Keratinocyte (primary cell): Measurements from ENCODE around the gene NOTCH1. TPM values are rescaled to one million over a fixed set of nuclear protein-coding genes. Genes with fewer than 3 reads are reported as not detected.

ENCODE experiments used
- DNase-seq: peaks from one replicate; pipeline ENCODE4 v3.0.0-alpha.2; 2011; ENCODE audit warnings: low read depth, missing footprints, low spot score
- FAIRE-seq: peaks from 2 replicates; lab custom pipeline; 2011; peaks lifted over from hg19 to GRCh38; lab: Jason Lieb, UNC
- H2AFZ ChIP-seq: 2 replicates; pipeline ENCODE4 v1.6.0; 2012; ENCODE audit warnings: low read length, control low read depth, inconsistent platforms; ENCODE audit not compliant: control insufficient read depth
- H3K27ac ChIP-seq: 2 replicates; pipeline ENCODE4 v1.5.1; 2011; ENCODE audit warnings: low read length; ENCODE audit not compliant: control insufficient read depth, insufficient read depth
- H3K27me3 ChIP-seq: 3 replicates; pipeline ENCODE4 v1.6.0; 2011; ENCODE audit warnings: low read length; ENCODE audit not compliant: control insufficient read depth, insufficient read depth; ENCODE audit errors: extremely low read depth
- H3K36me3 ChIP-seq, 2 experiments: 2 replicates in 1 of 2; 3 replicates in 1 of 2; pipeline ENCODE4 v1.5.1; 2011; ENCODE audit warnings: low read length in 2 of 2, mild to moderate bottlenecking in 1 of 2; ENCODE audit not compliant: control insufficient read depth in 2 of 2, insufficient read depth in 2 of 2; ENCODE audit errors: extremely low read depth in 1 of 2
- H3K4me1 ChIP-seq: 3 replicates; pipeline ENCODE4 v1.5.1; 2011; ENCODE audit warnings: low read length; ENCODE audit not compliant: control insufficient read depth, insufficient read depth; ENCODE audit errors: extremely low read depth
- H3K4me2 ChIP-seq: 3 replicates; pipeline ENCODE4 v1.6.0; 2011; ENCODE audit warnings: low read depth, low read length; ENCODE audit not compliant: control insufficient read depth, insufficient read depth; ENCODE audit errors: extremely low read depth
- H3K4me3 ChIP-seq, 3 experiments: fragments of 200-600 bp in 1 of 3; sonication (generic) in 1 of 3; 2 replicates in 2 of 3; 3 replicates in 1 of 3; pipeline ENCODE4 v1.5.1; 2011 to 2016; ENCODE audit warnings: low read length in 3 of 3, mild to moderate bottlenecking in 3 of 3, control low read depth in 2 of 3, inconsistent platforms in 1 of 3, low read depth in 1 of 3, mixed read lengths in 1 of 3, mixed run types in 1 of 3, moderate library complexity in 1 of 3; ENCODE audit not compliant: control insufficient read depth in 2 of 3, insufficient read depth in 2 of 3; ENCODE audit errors: extremely low read depth in 1 of 3
- H3K79me2 ChIP-seq: 2 replicates; pipeline ENCODE4 v1.6.0; 2012; ENCODE audit warnings: low read length; ENCODE audit not compliant: control insufficient read depth, insufficient read depth
- H3K9ac ChIP-seq: 3 replicates; pipeline ENCODE4 v1.6.0; 2011; ENCODE audit warnings: low read length; ENCODE audit not compliant: control insufficient read depth, insufficient read depth; ENCODE audit errors: extremely low read depth
- H3K9me1 ChIP-seq: 3 replicates; pipeline ENCODE4 v1.6.0; 2011; ENCODE audit warnings: low read length; ENCODE audit not compliant: control insufficient read depth, insufficient read depth; ENCODE audit errors: extremely low read depth
- H3K9me3 ChIP-seq: 2 replicates; pipeline ENCODE4 v1.5.1; 2012; ENCODE audit warnings: low read depth, low read length; ENCODE audit not compliant: control insufficient read depth
- H4K20me1 ChIP-seq: 3 replicates; pipeline ENCODE4 v1.6.0; 2011; ENCODE audit warnings: low read length; ENCODE audit not compliant: control insufficient read depth, insufficient read depth; ENCODE audit errors: extremely low read depth
- CTCF ChIP-seq, 3 experiments: IDR thresholded peaks in 1 of 3; conservative IDR thresholded peaks in 1 of 3; optimal IDR thresholded peaks in 1 of 3; 2 replicates in 2 of 3; 3 replicates in 1 of 3; pipeline versions ENCODE3 to v1.5.1; 2011; ENCODE audit warnings: low read length in 3 of 3, mild to moderate bottlenecking in 3 of 3, moderate library complexity in 2 of 3, control low read depth in 1 of 3, inconsistent platforms in 1 of 3; ENCODE audit not compliant: insufficient read depth in 2 of 3; ENCODE audit errors: extremely low read depth in 1 of 3
- EZH2 ChIP-seq: IDR thresholded peaks from one replicate; pipeline ENCODE4 v1.6.1; 2012; ENCODE audit warnings: inconsistent platforms, mild to moderate bottlenecking, low read length, moderate library complexity
- dilution Hi-C: fragments of 300-500 bp; cut with MboI; formaldehyde crosslinking; loops from one replicate; pipeline ENCODE4 v1.7.0; 2020; ENCODE audit warnings: low sequenced_read_pairs; ENCODE audit not compliant: extremely low pct_ligation_motif_present
- polyA plus RNA-seq, 5 experiments: library from polyadenylated mRNA; depleted of rRNA in 3 of 5; stranded (reverse) in 3 of 5; stranded (forward) in 1 of 5; unstranded in 1 of 5; fragments of >200 nt; gene quantifications; 1 replicate in 1 of 5; 2 replicates in 3 of 5; 3 replicates in 1 of 5; pipeline versions ENCODE4 v1.2.1 to v1.2.3, GENCODE V29; 2011 to 2012; ENCODE audit warnings: missing spikeins in 2 of 5, low read depth in 1 of 5, low replicate concordance in 1 of 5

Gene NOTCH1
- polyA plus RNA-seq, 1 donor (not counting 4 experiments of a cell fraction or from before 2014, with no cell fraction given) = 6.1 TPM

DNA sequence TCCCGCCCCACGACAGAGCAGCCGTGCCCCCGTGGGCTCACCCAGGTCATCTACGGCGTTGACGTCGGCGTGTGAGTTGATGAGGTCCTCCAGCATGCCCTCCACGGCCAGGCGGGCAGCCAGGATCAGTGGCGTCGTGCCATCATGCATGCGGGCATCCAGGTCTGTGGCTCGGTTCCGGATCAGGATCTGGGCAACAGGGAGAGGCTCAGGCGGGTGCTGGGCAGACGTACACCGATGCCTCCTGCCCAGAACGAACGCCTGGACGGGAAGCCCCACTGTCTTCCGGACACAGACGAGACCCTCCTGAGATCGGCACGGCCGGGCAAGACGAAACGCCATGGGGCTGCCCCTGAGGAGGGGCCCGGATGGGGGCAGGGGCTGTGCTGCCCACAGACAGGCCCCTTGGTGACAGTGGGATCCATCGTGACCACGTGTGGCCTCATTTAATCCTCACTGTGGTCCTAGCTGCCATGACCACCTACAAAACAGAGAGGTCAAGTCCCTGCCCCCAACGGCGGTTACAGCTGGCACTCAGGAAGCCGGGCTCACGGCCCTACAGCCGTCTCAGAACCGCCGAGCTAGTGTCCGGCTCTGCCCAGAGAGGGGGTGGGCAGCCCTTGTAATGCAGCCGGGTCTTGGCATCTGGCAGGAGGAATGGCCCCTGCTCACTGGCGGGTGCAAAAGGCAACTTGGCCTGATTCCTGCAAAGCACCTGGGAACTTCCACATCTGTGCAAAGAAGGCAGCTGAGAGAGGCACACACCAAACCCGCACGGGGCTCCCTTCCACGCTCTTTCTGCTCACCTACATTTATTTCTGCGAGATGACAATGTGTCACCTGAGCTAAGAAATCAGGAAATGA, 46.5 kb downstream of the NOTCH1 start:
- Histone ChIP-seq H3K79me2 (peaks cover 2% of the 10 kb centered on the region), H3K9me1 (no peaks in the 10 kb centered on the region), H3K4me3 (no peak overlapping the region), H3K27ac (no peak overlapping the region), H4K20me1 (peaks cover 2% of the 10 kb centered on the region), H3K9ac (no peak overlapping the region), H3K36me3 (peaks cover 27 to 54% of the 10 kb centered on the region in 2 experiments), H3K4me2 (no peak overlapping the region), H2AFZ (no peak overlapping the region), H3K4me1 (no peaks in the 10 kb centered on the region), H3K9me3 (no peaks in the 10 kb centered on the region), H3K27me3 (no peaks in the 10 kb centered on the region)
- DNase-seq (no peak), FAIRE-seq (no peak)
- dilution Hi-C loops = no loop called here
- TF ChIP-seq CTCF (optimal IDR thresholded peaks at IDR 0.05 in 1 of 3, IDR thresholded peaks at IDR 0.05 in 1 of 3, conservative IDR thresholded peaks at IDR 0.05 in 1 of 3; ENCODE audit: extremely low read depth in 1 of 3, insufficient read depth in 2 of 3, low read length in 3 of 3) (no peak), EZH2 (no peak)

DNA sequence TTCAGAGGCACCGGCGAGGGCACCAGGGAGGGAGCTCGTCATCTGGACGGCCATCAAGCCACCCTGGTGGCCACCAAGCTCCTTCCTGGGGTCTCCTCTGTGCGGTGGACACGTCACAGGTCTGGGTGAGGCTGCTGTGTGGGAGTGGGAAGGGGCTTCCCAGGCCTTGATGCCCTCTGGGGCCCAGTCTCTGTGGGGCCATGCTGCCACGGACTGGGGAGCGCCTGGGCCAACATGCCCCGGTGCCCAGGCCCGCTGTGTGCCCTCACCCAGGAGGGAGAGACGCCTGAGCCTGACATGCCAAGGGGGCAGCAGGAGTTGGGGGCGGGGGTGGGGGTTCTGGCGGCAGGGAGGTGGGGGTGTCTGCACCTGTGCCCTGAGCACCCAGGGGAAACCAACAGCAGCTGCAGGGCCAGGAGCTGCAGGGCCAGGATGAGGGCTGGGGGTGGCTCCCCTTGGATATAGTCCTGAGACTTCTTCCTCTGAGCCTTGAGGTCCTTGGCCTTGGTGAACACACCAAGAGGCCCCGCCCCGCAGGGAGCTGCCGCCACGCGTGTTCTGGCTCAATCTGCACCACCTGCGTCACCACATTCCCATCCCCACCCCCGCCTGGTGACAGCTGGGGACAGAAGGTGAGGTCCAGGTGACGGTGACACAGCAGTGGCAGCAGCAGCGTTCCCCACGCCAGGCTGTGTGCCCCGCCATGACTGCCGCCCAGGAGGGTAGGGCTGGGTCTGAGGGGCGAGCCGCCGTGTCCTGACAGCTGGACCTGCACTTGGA, 47.7 kb downstream of the NOTCH1 start:
- no peak for FAIRE-seq
- no peaks in the 10 kb centered on the region for H3K79me2 ChIP-seq
- dilution Hi-C loops = no loop called here

More for the DNA sequence above, 47.7 kb downstream of the NOTCH1 start:
- no peak overlapping the region for H2AFZ ChIP-seq
- H3K9ac ChIP-seq = no peak overlapping the region
- peaks cover 26 to 44% of the 10 kb centered on the region in 2 experiments for H3K36me3 ChIP-seq
- no peaks in the 10 kb centered on the region for H3K9me3 ChIP-seq
- TF ChIP-seq CTCF (optimal IDR thresholded peaks at IDR 0.05 in 1 of 3, IDR thresholded peaks at IDR 0.05 in 1 of 3, conservative IDR thresholded peaks at IDR 0.05 in 1 of 3; ENCODE audit: extremely low read depth in 1 of 3, insufficient read depth in 2 of 3, low read length in 3 of 3) = no peak
- no peak for TF ChIP-seq EZH2
- H3K9me1 ChIP-seq = no peaks in the 10 kb centered on the region
- no peaks in the 10 kb centered on the region for H3K4me1 ChIP-seq
- H3K27ac ChIP-seq = no peak overlapping the region
- H3K27me3 ChIP-seq = no peaks in the 10 kb centered on the region
- H3K4me2 ChIP-seq = no peak overlapping the region
- H3K4me3 ChIP-seq = no peak overlapping the region
- no peak for DNase-seq
- peaks cover 8% of the 10 kb centered on the region for H4K20me1 ChIP-seq
